Stimulated activated CD4-positive, alpha-beta T cell treated with anti-CD3 and anti-CD28 coated beads, Interleukin-4, amount 100 ng/mL, for 48 hours (primary cell): ENCODE measurements around the gene THOC6.
"Not testable (repeated sequence)": the region's sequence is repeated elsewhere in the genome, so short reads cannot be mapped to it uniquely, and the experiment has no call there.

Source experiments
- DNase-seq, 2 donors: peaks; one replicate each; pipeline ENCODE4 v3.0.0-alpha.2; 2020; ENCODE audit warnings: low read depth in 2 of 2

THOC6 gene

GRCh38 chr16:3054965-3055733, 31.3 kb downstream of the THOC6 start:
- no peak for DNase-seq

DNA sequence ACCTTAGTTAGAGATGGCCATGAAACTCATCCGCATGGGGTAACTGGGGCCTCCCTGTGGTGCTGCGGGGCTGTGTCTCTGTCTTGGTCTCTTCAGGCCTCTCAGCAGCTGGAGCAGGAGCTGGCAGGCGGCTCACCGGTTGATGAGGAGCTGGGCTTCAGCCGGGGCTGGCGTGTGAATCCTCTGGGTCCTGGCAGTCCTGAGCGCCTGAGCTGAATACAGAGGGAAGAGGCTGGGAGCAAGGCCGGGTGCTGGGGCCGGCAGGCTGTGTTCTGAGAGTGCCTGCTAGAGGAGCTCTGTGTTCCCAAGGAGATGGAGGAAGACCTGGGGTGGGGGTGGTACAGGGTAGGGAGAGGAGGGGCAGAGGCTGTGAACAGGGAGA, 31.9 kb downstream of the THOC6 start:
- DNase-seq: not testable (repeated sequence)

DNA sequence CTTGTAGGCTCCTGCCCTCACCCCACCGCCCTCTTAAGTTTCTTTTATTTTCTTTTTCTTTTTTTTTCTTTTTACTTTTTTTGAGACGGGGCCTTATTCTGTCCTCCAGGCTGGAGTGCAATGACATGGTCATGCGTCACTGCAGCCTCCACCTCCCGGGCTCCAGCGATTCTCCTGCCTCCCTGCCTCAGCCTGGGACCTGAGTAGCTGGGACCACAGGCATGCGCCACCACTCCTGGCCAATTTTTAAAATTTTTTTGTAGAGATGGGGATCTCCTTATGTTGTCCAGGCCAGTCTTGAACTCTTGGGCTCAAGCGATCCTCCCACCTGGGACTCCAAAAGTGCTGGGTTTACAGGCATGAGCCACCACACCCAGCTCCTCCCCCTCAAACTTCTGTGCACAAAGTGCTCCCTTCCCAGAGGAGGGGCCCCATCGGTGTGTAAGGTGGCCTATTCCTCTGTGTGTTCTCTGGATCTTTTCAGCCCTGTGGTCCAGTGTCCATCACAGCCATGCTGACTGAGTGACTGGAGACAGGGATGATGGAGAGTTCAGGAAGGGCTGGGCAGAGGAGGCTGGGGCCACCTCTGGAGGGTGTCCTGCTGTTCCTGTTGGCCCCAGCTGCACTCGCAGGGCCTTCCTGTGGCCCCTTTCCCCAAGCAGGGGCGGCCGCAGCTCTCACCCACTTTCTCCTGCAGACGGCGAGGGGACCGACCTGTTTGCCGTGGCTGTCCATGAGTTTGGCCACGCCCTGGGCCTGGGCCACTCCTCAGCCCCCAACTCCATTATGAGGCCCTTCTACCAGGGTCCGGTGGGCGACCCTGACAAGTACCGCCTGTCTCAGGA, 32.7 kb downstream of the THOC6 start:
- DNase-seq: no peak

- no peak for DNase-seq
Measured at GRCh38 chr16:3057181-3058138, 33.6 kb downstream of the THOC6 start.

DNA sequence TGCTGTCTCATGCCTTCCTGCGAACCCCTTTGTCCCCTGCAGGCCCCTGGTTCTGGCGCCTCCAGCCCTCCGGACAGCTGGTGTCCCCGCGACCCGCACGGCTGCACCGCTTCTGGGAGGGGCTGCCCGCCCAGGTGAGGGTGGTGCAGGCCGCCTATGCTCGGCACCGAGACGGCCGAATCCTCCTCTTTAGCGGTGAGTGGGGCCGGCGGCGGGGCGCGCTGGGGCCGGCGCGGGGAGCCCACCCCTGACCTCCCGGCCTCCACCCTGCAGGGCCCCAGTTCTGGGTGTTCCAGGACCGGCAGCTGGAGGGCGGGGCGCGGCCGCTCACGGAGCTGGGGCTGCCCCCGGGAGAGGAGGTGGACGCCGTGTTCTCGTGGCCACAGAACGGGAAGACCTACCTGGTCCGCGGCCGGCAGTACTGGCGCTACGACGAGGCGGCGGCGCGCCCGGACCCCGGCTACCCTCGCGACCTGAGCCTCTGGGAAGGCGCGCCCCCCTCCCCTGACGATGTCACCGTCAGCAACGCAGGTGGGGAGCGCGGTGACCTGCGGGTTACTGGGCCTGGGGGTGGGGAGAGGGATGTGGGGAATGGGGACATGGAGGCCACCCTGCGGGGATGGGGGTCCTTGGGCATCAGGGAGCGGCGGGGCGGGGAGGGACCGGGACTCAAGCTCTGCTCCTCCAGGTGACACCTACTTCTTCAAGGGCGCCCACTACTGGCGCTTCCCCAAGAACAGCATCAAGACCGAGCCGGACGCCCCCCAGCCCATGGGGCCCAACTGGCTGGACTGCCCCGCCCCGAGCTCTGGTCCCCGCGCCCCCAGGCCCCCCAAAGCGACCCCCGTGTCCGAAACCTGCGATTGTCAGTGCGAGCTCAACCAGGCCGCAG, 34.5 kb downstream of the THOC6 start:
- DNase-seq: no peak

DNA sequence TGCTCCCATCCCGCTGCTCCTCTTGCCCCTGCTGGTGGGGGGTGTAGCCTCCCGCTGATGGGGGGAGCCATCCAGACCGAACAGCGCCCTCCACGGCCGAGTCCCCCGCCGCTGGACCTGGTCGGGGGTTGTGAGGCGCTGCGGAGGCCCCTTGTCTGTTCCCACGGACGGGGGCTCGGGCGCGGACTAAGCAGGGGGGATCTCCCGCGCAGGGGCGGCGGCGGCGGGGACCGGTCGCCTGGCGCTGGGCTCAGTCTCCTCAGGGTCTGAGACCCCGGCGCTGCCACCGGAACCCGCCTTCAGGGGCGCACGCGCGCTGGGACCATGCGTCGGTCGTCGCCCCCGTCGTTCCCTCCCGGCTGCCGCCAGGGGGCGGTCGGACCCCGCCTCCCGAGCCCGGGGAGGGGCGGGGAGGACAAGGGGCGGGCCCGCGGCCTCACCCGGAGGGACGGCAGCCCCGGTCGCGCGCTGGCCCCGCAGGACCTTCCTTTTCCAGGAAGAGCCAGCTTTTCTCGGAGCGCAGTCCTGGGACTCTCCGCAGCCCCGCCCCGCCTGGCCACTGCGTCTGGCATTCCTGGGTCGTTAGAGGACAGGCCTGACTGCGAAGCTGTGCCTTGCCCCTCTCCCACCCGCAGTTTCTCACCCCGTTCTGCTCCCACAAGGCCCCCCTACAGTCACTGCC, 35.3 kb downstream of the THOC6 start:
- DNase-seq: peak; percentile 83 to 84

GRCh38 chr16:3059723-3060242, 35.9 kb downstream of the THOC6 start:
- no peak for DNase-seq

DNA sequence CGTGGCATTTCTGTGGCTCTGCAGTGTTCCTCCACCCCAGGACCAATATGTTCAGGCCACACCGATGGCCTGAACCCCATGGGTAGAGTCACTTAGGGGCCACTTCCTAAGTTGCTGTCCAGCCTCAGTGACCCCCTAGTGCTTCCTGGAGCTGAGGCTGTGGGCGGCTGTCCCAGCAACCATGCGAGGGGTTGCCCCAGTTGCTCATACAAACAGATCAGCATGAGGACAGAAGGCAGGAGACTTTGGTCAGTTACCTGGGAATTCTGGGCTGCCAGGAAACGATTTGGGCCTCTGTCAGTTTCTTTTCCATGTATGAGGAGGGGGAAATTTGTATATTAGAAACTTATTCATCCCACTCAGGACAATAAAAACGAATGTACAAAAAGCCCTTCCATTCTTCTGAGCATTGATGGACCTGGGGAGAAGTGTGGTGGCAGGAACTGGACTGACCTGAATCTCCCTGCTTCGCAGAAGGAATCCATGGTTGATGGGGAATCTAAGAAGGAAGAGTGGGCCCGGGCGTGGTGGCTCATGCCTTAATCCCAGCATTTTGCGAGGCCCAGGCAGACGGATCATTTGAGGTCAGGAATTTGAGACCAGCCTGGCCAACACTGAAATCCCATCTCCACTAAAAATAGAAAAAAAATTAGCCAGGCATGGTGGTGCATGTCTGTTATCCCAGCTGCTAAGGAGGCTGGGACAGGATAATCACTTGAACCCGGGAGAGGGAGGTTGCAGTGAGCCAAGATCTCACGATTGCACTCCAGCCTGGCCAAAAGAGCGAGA, 36.7 kb downstream of the THOC6 start:
- DNase-seq: no peak

DNA sequence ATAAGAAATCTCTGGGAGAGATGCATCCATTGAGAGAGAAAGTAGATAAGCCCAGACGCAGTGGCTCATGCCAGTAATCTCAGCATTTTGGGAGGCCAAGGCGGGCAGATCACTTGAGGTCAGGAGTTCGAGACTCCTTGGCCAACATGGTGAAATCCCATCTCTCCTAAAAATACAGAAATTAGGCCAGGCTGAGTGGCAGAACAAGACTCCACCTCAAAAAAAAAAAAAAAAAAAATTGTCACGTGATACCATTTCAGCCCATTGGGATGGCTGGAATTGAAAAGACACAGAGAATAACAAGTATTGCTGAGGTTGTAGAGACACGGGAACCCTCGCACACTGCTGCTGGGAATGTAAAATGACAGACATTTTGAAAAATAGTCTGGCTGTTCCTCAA, 38.7 kb downstream of the THOC6 start:
- no peak for DNase-seq

DNA sequence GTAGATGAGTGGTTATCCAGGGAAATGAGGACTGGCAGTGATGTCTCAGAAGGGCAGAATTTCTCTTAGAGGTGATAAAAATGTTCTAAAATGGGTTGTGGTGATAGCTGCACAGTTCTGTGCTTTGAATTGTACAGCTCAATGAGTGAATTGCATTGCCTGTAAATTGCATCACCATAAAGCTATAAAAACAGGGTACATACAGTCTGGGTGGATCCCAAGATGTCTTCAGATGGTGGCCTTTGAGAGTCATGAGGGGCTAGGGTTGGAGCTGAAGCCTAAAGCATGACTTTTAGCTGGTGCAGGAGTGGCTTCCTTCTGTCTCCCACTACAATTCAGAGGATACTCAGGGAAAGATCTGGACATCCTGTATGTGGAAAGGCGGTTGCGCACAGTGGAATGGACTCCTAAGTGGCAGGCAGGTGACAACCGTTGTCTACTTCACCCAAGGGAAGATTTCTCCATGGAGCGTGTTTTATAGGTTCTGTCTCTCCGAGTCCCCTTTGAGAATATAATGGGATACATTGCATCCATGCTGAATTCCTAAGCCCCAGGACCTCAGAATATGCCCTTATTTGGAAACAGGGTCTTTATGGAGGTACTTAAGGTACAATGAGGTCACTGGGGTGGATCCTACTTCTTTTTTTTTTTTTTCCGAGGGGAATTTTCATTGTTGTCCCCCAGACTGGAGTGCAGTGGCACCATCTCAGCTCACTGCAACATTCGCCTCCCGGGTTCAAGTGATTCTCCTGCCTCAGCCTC, 40.0 kb downstream of the THOC6 start:
- DNase-seq: no peak

DNA sequence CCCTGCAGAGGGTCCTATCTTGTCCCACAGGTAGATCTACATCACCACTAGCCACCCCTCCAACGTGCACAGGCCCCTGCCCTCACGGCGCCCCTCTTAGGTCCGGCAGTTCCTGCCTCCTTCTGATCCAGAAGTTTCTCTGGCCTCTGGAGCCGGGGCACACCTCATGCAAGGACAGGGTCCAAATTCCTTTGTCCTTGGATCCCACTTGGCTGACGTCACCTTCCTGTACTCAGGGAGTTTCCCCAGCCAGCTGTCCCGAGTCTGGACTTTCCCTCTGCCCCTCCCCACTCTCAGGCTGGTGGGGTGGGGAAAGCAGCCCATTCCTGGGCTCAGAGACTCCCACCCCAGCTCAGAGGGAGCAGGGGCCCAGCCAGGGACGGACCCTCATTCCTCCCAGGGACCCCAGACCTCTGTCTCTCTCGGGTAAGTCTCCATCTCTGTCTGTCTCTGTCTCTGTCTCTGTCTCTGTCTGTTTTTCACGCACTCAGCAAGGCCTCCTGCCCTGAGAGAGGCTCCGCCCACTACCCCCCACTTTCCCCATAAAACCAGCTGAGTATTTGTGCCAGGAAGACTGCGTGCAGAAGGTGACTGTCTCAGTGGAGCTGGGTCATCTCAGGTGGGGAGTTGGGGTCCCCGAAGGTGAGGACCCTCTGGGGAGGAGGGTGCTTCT, 41.4 kb downstream of the THOC6 start, which contains the start of gene IL32:
IL32 (plus strand) TSS at position 572 of the 673 bp plus-strand sequence. CDS start 172 bp downstream, outside the sequence.
- DNase-seq: peak; percentile 56 to 74

DNA sequence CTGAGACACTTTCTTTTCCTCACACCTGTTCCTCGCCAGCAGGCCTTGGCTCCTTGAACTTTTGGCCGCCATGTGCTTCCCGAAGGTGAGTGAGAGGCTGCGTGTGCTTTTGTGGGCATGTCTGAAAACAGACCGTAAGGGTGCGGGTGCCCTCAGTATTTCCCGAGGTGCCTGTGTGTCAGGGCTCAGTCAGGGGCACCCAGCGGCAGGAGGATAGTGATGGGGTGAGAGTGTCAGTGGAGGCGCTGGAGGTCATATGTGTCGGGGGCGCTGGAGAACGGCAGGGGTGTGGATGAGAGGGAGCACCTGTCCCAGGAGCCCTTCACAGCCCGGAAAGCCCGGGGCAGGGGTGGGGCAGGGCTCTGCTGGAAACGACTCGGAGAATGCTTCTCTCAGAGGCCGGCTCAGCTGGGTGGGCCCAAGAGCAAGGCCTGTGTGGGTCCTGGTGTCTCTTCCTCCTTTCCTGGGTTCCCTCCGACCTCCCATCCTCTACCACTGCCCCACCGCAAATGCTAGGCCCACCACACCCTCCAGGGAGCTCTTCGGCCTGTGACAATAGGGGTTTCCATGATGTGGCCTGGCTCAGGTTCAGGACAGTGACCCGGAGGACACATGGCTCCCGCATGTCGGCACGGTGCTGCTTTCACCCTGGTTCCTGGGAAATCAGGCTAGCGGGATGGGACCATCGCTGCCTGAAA, 42.1 kb downstream of the THOC6 start:
- DNase-seq: no peak

GRCh38 chr16:3066440-3066748, 42.6 kb downstream of the THOC6 start:
- DNase-seq: no peak

DNA sequence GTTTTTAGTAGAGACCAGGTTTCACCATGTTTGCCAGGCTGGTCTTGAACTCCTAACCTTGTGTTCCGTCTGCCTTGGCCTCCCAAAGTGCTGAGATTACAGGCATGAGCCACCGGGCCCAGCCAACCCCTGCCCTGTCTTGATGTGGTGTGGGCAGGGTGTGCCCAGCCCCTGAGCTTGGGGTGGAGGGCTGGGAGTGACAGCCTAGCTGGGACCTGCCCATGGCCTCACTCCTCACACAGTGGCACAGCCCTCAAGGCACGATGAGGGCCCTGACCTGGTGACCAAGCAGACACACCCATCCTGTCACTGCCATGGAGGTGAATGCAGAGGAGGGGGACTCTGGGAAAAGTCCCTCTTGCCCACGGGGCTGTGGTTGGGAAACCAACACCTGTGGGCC, 44.7 kb downstream of the THOC6 start:
- DNase-seq: no peak

GRCh38 chr16:3069146-3069545, 45.3 kb downstream of the THOC6 start:
- not testable (repeated sequence) for DNase-seq

DNA sequence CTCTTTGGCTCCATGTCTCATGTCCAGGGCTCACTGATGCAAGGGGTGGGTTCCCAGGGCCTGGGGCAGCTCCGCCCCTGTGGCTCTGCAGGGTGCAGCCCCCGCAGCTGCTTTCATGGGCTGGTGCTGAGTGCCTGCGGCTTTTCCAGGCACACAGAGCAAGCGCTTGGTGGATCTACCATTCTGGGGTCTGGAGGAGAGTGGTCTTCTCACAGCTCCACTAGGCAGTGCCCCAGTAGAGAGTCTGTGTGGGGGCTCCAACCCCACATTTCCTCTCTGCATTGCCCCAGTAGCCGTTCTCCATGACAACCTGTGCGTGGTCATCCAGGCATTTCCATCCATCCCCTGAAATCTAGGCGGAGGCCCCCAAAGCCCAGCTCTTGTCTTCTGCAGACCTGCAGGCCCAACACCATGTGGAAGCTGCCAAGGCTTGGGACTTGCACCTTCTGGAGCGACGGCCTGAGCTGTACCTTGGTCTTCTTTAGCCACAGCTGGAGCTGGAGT, 46.8 kb downstream of the THOC6 start:
- DNase-seq: no peak

DNA sequence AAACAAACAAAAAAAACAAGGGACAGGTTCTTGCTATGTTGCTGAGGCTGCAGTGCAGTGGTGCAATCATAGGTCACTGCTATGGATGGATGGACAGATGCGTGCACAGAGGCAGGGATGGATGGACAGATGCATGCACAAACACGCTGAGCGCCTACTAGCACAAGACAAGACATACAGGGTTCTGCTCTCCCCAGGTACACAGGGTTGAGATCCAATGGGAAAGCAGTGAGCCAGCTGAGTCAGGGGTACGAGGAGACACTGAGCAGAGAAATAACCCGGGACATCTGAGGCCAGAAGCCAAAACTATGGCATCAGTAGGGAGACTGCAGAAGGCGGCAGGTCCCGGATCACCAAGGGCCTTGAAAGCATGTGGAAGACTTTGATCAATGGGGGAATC, 47.8 kb downstream of the THOC6 start:
- DNase-seq: no peak
